ENCODE measurements around the gene SPEG.
A peak's percentile ranks its signal among the peaks of the same experiment; 100 is the strongest.

- TF ChIP-seq CTCF (optimal IDR thresholded peaks at IDR 0.05 in 1 of 3, IDR thresholded peaks at IDR 0.05 in 1 of 3, conservative IDR thresholded peaks at IDR 0.05 in 1 of 3; ENCODE audit: extremely low read depth in 1 of 3, insufficient read depth in 2 of 3, low read length in 3 of 3), result peak; percentile 55 to 64 (median 58)
- no peak for TF ChIP-seq EZH2 (IDR thresholded peaks at IDR 0.05; ENCODE audit: low read length)
These were observed 61.0 kb downstream of the SPEG start for GRCh38 chr2:219495531-219496122.
